HUDEP-2 (cell line): ENCODE results near the gene ZNF81.
"Not testable (repeated sequence)": the region's sequence is repeated elsewhere in the genome, so short reads cannot be mapped to it uniquely, and the experiment has no call there.

Experiments
- DNase-seq, 76 experiments: peaks; one replicate each; lab custom pipeline; 2025; ENCODE audit not compliant: unreplicated experiment in 76 of 76; lab: John Stamatoyannopoulos, UW

Gene ZNF81

GRCh38 chrX:47836164-47837072, at the start of gene ZNF81:
ZNF81 (plus strand) TSS chrX:47836902; CDS start chrX:47846268, 9,366 bp downstream.
- DNase-seq = peak; percentile 5 to 93 (median 86)

GRCh38 chrX:47796433-47796906, 40.2 kb upstream of the ZNF81 start:
- peak in 47 of 76 experiments; percentile 0 to 69 (median 20) for DNase-seq

GRCh38 chrX:47797084-47797483, 39.6 kb upstream of the ZNF81 start:
- no peak for DNase-seq

- DNase-seq = no peak
These were observed 37.8 kb upstream of the ZNF81 start for GRCh38 chrX:47798861-47799260.

GRCh38 chrX:47802589-47802988, 34.1 kb upstream of the ZNF81 start:
- DNase-seq = no peak

- DNase-seq = not testable (repeated sequence)
These were observed 33.6 kb upstream of the ZNF81 start for GRCh38 chrX:47803103-47803502.

DNA sequence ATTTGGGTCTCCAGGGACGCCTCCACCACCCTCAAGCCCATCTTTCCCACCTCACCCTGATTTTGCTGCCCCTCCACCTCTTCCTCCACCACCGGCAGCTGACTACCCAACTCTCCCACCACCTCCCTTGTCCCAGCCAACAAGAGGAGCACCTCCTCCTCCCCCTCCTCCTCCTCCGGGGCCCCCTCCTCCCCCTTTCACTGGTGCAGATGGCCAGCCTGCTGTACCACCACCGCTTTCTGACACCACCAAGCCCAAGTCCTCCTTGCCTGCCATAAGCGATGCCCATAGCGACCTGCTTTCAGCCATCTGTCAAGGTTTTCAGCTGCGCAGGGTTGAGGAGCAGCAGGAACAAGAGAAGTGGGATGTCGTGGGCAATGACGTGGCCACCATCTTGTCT, 32.4 kb upstream of the ZNF81 start:
- DNase-seq = no peak

GRCh38 chrX:47805844-47806243, 30.9 kb upstream of the ZNF81 start:
- not testable (repeated sequence) for DNase-seq

GRCh38 chrX:47806415-47807271, 30.1 kb upstream of the ZNF81 start:
- peak in 1 of 76 experiments; percentile 1 for DNase-seq

GRCh38 chrX:47807272-47807538, 29.5 kb upstream of the ZNF81 start:
- not testable (repeated sequence) for DNase-seq

GRCh38 chrX:47807548-47807947, 29.2 kb upstream of the ZNF81 start:
- no peak for DNase-seq

- peak in 1 of 76 experiments; percentile 1 for DNase-seq
These were observed 27.6 kb upstream of the ZNF81 start for GRCh38 chrX:47808904-47809788.

- DNase-seq = peak in 56 of 76 experiments; percentile 0 to 55 (median 18)
These were observed 21.9 kb upstream of the ZNF81 start for GRCh38 chrX:47814851-47815250.

DNA sequence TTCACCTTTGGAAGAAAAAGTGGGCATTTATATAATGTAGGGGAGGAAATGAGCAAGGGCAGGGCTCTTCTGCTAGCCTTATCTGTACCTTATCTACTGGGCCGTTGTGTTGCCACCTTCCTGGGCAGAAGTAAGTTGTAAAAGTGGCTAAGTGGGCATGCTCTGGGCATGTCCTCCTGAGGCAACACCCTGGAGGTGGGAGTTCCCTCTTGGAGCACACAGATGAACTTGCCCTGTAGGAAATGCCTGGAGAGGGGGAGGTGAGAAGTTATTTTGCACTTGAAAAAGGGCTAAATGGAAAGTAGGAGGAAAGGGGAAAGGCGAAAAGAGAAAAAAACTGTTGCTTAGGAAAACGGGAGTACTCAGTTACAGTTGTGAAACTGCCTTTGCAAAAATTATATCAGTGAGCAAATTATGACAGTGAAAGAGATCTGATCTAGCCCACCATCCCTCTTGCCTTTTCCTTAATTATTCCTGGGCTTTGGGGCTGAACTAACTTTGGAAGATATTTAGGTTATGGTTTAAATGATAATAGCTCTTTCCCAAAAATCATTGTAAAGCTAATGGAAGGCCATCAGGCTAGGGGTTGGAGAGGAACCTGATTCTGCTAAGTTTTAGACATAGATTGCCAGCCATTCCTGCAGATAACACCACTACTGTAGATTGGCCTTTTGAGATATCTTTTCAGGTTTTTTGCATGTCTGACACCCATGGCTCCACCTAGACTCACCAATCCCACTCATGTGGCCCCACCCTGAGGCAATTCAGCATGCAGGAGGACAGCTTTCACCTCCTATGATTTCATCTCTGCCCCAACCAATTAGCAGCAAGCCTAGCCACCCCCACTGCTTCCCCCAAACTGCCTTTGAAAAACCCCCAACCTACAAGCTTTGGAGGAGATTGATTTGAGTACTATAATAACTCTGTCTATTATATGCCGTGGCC, 20.5 kb upstream of the ZNF81 start:
- DNase-seq = peak in 65 of 76 experiments; percentile 0 to 58 (median 20)

GRCh38 chrX:47817421-47817820, 19.3 kb upstream of the ZNF81 start:
- peak in 72 of 76 experiments; percentile 1 to 86 (median 50) for DNase-seq

GRCh38 chrX:47817897-47818296, 18.8 kb upstream of the ZNF81 start:
- no peak for DNase-seq

- DNase-seq = no peak
These were observed 7.7 kb upstream of the ZNF81 start for GRCh38 chrX:47828984-47829383.

DNA sequence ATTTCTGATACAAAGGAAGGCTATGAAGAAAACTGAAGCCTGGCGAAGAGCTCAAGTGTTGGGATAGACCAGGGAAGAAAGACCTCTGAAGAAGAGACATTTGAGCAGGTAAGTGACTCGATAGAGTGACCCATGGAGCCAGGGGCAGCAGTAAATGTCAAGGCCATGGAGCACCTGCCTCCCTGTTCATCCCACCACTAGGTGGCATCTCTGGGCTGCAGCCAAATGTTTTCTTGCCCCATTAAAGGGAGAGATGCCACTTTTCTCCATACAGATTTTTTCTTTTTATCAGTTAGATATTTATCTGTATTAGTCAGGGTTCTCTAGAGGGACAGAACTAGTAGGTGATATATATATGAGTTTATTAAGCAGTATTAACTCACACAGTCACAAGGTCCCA, 4.9 kb upstream of the ZNF81 start:
- DNase-seq = peak in 50 of 76 experiments; percentile 0 to 51 (median 18)

DNA sequence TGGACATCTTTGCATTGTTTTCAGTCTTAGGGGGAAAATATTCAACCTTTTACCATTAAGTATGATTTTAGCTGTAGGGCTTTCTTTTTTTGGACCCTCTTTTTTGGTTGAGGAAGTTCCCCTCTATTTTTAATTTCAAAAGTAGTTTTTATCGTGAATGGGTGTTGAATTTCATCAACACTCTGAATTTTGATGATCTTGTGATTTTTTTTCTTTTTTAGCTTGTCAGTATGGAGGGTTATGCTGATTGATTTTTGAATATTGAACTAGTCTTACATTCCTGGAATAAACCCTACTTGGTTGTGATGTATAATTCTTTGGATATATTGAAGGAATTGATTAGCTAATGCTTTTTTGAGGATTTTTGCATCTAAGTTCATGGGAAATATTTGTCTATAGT, 1.7 kb downstream of the ZNF81 start:
- no peak for DNase-seq
